GM18499 (cell line): ENCODE data around the gene ZCCHC9.
"Not testable (repeated sequence)": the region's sequence is repeated elsewhere in the genome, so short reads cannot be mapped to it uniquely, and the experiment has no call there.

Experiments used
- ATAC-seq: cut with Tn5 transposase; IDR thresholded peaks from one replicate; pipeline ENCODE4 v1.9.1; 2021; ENCODE audit warnings: moderate number of reproducible peaks; ENCODE audit not compliant: insufficient read depth, unreplicated experiment

ZCCHC9 gene, protein sequence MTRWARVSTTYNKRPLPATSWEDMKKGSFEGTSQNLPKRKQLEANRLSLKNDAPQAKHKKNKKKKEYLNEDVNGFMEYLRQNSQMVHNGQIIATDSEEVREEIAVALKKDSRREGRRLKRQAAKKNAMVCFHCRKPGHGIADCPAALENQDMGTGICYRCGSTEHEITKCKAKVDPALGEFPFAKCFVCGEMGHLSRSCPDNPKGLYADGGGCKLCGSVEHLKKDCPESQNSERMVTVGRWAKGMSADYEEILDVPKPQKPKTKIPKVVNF

DNA sequence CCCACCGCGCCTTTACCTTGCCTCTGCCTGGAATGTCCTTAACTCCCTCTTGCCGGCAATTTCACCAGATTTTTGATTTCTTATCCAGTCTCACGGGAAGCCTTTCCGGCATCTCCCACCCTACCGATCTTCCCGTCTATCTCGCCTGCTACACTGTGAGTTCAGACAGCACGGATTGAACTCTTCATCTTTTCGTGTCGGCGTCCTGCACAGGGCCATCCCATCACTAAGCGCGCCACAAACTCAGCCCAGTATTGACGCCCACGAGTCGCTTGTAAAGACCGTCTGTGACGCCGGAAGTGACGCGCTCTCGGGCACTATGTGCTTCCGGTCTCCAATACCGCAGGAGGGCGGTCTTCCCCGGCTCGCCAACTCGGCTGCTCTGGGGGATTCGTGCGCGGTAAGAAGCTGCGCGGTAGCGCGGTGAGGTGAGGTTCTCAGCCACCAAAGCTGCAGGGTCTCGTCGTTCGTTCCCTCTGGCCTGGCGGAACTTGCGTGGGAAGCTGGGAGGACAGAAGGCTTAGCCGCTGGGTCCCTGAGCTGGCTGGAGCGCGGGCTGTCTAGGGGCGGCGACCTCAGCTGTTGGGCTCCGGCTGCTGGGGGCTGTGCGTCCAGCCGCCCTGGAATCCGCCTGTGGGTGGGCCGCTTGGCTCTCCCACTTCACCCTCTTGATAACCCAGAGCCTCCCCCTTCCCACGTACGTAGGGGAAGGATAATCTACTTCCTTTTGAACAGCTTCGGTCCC, at the start of gene ZCCHC9:
Gene ZCCHC9 (plus strand): TSS at position 317 of the 745 bp plus-strand sequence. CDS start 3,171 bp downstream, outside the sequence.
- peak; percentile 75 for ATAC-seq

DNA sequence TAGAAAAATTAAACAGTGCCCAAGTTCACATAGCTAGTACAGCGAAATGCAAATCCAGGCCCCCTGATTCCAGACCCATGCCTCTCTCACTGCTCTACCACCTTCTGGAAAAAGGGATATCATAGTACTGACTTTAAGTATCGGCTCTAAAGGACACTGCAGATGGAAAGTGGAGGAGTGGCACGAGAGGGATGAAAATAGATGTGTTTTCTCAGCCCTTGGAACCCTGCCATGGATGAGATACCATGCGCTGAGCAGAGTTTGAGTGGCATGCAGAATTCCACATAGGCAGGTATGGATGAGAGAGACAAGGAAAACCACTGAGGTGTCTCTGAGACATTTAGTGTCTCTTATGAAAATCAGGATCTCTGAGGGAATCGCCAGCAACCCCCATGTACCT, 49.5 kb upstream of the ZCCHC9 start:
- ATAC-seq, result no peak

DNA sequence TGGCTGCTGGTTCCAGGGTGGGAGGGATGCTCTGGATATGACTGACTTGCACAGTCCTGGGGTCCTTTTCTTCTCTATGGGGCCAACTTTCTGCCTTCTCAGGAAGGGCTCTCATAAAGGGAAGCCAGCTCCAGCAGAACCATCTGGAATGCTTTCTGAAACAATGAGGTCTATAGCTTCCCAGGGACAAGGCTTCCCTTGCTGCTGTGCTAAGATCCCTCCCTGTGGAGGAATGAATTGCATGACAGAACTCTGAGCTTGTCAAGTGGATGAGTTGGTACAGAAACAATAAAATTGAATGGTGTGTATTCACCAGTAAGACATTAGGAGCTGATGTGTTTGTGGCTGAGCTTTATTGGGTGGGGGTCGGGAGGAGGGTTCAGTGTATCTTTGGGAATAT, 48.5 kb upstream of the ZCCHC9 start:
- ATAC-seq, result no peak

DNA sequence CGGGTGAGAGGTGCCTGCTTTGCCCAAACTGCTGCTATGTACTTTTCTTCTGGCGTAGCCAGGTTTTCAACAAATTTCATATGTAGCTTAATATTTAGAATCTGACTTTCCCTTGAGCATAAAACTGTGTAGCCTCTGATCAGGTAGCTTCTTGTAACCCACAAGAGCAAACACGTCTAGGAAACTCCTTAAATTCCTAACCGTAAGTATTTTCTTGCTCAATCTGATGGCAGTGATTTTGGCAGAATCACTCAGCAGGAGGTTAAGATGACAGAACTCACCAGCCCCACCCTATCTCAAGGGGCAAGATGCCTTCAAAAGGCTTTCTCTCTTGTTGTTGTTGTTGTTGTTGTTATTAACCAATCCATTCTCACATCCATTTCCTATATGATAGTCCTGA, 47.5 kb upstream of the ZCCHC9 start:
- ATAC-seq, result no peak

DNA sequence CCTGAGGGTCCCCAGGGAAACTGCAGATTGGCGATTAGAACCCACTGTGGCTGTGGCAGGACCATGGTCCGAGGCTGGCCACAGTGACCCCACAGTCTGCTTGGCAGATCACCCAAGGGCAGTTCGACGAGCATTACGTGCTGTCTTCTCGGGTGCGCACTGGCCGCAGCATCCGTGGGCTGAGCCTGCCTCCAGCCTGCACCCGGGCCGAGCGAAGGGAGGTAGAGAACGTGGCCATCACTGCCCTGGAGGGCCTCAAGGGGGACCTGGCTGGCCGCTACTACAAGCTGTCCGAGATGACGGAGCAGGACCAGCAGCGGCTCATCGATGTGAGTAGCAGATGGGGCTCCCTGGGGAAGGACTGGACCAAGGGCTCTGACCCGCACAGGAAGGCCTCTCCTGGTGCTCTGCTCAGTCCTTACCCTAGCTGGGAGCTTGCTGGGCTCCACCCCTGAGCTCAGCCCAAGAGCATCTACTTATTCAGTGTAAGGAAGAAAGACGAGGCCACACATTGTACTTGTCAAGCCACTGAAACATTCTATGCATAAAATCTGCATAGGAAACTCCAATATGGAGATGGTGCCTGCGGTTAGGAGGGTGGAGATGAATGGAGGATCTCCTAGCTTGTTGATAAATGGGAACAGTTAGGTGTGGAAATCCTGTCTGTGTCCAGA, 46.4 kb upstream of the ZCCHC9 start:
- no peak for ATAC-seq

DNA sequence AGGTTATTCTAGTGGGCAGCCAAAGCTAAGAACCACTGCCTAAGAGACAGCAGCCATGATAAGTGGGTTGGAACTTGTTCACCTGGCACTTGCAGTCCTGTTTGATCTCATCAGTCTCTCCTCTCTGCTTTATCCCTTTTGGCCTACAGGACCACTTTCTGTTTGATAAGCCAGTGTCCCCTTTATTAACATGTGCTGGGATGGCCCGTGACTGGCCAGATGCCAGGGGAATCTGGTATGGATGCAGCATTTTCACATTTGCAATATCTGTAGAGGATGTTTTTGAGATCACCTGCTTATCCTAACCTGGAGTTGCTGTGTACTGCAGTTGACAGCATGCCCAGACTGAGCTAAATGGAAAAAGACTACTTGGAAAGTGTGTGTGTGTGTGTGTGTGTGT, 44.6 kb upstream of the ZCCHC9 start:
- ATAC-seq, result no peak

DNA sequence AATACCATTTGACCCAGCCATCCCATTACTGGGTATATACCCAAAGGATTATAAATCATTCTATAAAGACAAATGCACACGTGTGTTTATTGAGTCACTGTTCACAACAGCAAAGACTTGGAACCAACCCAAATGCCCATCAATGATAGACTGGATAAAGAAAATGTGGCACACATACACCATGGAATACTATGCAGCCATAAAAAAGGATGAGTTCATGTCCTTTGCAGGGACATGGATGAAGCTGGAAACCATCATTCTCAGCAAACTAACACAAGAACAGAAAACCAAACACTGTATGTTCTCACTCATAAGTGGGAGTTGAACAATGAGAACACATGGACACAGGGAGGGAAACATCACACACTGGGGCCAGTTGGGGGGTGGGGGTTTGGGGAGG, 38.6 kb upstream of the ZCCHC9 start:
- not testable (repeated sequence) for ATAC-seq

DNA sequence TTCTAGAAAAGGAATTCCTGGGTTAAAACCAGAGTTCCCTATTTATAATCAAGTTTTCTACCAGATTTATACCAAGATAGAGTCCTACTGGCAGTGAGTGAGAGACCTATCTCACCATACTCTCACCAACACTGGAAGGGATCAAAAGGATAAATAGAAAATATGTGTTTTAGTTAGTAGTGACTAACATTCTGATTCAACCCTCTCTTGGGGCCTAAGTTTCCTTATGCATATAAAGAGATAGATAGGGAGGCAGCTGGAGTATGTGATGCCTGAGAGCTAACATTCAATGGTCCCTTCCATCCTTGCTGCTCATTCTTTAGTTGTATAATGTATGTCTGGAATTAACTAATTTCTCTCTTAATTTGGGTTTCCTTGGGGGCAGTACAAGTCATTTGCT, 36.3 kb upstream of the ZCCHC9 start:
- ATAC-seq, result no peak

DNA sequence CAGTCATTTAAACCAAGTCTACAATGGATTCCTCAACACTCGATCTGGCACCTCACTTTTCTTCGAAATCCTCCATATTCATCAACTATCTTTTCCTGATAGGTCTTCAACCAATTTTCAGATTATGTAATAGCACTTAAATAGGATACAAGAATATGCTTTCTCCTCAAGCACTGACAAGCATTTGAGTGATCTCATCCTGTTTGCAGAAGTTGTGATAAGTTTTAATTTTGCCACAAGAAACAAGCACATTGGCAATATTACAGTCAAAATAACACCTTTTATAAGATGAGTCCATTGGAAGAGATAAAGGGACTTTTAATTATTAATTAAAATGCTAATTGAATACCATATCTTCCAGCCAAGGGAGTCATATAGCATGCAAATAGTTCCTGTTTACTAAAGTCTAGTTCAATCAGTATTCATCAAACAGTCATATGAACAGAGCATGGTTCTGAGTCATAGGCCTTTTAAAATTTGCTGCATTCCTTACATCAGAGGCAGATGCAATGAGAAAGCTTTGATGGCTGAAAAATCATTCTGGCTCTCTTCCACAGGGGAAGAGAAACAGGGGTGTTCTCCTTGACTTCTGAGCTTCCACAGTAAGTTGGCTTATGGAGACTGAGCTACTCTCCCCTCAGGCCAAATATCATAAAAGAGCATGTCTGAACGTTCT, 32.7 kb upstream of the ZCCHC9 start:
- ATAC-seq, result no peak

DNA sequence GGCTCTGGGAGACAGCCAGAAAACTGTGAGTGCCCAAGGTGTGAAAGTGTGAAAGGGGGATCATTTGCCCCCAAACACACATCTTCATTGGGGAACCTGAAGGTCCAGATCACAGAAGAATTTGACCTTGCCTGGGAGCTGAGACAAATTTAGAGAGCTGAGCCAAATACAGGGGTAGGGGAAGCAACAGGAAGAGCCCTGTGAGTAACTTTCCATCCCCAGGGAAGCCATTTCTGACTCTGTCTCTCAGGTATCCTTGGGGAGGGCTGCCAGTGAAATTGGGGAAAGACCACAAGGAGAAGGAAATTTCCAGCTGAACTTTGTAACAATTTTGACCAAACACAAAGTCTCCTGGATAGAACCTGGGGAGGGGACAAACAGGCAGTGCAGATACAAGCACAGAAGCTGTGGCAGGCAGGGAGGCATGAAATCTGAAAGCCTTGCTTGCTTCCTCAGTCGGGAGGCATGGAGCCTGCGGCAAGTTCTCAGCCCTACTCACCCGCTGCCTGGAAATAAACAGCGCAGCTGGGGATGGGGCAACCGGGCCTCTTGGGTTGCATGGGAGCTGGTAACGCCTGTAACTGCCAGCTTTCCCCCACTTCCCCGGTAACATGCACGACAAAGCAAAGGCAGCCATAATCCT, 31.5 kb upstream of the ZCCHC9 start:
- ATAC-seq, result no peak

DNA sequence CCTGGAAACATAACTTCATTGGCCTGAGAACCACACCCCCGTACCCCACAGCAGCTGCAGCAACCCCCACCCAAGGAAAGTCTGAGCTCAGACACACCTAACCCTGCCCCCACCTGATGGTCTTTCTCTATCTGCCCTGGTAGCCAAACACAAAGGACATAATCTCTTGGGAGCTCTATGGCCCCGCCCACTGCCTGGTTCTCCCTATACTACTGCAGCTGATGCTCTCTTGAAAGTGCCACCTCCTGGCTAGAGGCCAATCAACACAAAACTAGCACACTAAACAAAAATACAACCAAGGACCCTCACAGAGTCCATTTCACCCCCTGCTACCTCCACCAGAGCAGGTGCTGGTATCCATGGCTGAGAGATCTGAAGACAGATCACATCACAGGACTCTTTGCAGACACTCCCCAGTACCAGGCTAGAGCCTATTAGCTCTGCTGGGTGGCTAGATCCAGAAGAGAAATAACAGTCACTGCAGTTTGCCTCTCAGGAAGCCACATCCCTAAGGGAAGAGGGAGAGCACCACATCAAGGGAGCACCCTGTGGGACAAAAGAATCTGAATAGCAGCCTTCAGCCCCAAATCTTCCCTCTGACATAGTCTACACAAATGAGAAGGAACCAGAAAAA, 30.9 kb upstream of the ZCCHC9 start:
- ATAC-seq, result not testable (repeated sequence)

DNA sequence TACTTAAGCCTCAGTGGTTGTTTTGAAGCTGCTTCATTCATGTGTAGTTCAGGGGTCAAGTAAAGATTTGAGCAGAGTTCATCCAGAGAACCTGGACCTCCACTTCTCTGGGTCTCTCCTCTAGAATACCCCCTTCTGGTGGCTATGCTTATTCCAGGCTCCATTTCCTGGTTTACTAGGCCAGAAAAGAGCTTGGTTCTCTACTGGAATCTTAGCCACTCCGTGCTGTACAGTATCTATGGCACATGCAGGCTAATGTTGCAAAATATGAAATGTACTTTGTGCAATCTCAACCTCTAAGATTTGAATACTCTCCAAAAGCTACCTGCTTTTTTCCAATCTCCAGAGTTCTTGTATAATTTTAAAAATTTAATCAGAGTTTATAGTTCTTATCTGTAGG, 17.4 kb upstream of the ZCCHC9 start:
- no peak for ATAC-seq

DNA sequence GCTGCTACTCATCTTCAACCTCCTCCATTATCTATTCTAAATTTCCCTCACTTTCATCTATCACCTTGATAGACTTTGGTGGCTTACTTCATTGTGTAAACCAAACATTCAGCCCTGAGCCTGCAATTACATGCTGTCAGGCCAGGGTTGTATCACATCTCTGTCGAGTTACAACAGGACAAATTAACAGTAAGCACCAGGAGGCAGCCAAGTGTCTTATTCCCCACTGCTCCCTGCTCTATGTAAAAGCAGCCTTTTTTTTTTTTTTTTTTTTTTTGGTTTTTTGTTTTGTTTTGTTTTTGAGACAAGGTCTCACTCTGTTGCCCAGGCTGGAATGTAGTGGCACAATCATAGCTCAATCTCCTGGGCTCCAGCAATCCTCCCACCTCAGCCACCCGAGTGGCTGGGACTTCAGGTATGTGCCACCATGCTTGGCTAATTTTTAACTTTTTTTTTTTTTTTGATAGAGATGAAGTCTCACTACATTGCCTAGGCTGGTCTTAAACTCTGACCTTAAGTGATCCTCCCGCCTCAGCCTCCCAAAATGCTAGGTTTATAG, 15.2 kb upstream of the ZCCHC9 start:
- no peak for ATAC-seq

DNA sequence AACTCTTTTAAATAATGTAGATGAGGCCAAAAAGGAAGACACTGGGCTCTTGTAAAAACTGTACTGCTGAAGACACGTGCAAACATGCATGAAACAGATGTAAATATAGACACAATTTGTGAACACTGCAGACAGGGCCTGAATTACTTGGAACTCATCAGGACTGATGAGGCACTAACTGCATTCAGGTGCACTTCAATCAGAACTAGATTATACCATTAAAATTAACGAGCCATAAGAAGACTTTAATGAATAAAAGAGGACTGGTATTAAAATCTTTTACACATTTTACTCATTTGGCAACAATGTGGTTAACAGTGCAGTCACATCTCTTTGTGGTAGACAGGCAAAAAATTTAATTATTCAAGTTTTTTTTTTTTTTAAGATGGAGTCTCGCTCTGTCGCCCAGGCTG, 13.4 kb upstream of the ZCCHC9 start:
- ATAC-seq, result no peak

DNA sequence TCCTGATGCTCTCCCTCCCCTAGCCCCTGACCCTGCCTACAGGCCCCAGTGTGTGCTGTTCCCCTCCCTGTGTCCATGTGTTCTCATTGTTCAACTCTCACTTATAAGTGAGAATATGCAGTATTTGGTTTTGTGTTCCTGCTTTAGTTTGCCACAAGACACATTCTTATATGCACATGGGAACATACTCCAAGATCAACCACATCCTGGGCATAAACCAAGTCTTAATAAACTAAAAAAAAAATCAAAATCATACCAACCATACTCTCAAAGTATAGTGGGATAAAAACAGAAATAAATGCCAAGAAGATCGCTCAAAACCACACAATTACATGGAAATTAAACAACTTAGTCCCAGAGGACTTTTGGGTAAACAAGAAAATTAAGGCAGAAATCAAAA, 11.2 kb upstream of the ZCCHC9 start:
- no peak for ATAC-seq

DNA sequence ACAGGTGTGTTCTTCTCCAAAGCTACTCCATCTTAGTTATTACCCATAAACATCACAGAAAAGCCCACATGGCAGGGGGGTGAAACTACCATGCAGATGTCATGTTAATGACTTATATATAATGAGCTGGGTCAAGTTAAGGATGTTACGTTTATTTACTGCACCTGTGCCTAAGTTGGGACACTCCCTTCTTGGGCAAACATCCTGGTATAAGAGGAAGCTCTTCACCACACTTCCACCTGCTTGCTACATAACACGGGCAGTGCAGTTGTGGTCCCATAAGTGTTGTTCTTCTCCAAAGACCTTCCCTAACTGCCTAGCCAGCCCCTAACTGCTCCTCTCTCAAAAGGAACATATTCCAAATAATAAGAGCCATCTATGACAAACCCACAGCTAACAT, 9.3 kb upstream of the ZCCHC9 start:
- no peak for ATAC-seq

DNA sequence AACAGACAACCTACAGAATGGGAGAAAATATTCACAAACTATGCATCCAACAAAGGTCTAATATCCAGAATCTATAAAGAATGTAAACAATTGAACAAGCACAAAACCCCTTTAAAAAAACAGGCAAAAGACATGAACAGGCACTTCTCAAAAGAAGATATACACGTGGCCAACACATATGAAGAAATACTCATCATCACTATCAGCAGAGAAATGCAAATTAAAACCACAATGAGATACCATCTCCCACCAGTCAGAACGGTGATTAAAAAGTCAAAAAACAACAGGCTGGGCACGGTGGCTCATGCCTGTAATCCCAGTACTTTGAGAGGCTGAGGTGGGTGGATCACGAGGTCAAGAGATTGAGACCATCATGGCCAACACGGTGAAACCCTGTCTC, 7.4 kb upstream of the ZCCHC9 start:
- not testable (repeated sequence) for ATAC-seq

DNA sequence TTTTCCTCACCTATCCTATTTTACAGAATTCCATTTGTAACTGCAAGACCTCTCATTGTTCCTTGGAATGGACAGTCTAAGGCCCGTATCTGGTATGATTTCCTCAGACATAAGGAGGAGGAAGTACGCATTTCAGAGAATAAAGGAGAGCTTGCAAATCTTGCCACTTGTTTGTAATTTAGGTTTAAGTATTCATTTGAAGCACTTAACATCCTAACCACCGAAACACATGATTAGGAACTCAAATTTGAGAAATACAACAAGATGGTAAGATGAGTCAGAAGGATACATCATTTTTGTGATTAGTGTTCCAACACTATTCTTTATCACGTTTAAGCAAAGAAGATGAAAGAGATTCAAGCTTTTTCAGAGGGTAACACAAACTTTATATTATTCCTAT, 3.9 kb upstream of the ZCCHC9 start:
- no peak for ATAC-seq

DNA sequence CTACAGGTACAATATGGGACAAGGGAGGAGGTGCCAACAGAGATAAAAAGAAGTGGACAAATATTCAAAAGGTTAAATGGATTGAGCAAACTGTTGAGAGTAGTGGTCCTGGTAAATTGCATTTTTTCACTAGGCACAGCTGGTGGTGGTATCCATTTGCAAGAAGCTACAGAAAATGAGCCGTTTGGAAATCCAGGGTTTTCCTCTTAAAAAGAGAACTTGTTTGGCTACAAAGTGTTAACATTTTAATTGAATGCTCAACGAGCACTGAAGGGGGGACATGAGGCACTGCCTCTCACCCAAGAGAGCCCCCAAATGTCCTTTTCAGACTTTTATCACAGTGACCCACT, 491 bp upstream of the ZCCHC9 start:
- ATAC-seq, result no peak

DNA sequence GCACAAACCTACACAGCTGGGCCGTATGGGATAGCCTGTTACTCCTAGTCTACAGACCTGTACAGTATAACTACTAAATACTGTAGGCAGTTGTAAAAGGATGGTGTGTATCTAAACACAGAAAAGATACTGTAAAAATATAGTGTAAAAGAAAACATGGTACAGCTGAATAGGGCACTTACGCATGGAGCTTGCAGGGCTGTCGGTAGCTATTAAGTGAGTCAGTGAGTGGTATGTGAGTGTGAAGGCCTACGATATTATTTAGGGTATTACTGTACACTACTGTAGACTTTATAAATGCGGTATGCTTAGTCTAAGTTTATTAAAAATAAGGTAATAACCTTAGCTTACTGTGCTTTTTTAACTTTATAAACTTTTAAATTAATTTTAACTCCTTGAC, 1.2 kb downstream of the ZCCHC9 start:
- no peak for ATAC-seq
